Epithelial cell of proximal tubule (primary cell): ENCODE results near the gene DGUOK. TPM values are rescaled to one million over a fixed set of nuclear protein-coding genes. Genes with fewer than 3 reads are reported as not detected.
A peak's percentile ranks its signal among the peaks of the same experiment; 100 is the strongest.

Experiments
- DNase-seq: peaks from one replicate; pipeline ENCODE4 v3.0.0-alpha.2; 2011; ENCODE audit warnings: low read depth
- H3K4me3 ChIP-seq: 2 replicates; pipeline ENCODE4 v1.5.1; 2011; ENCODE audit warnings: low read depth, mild to moderate bottlenecking, low read length
- CTCF ChIP-seq: conservative IDR thresholded peaks from 2 replicates; pipeline ENCODE4 v1.5.1; 2012; ENCODE audit warnings: low read depth, mild to moderate bottlenecking, low read length
- total RNA-seq: library from RNA; depleted of rRNA; stranded (reverse); fragments of >200 nt; gene quantifications from 2 replicates; pipeline ENCODE4 v1.2.3, GENCODE V29; 2015

DGUOK gene
- total RNA-seq, 1 donor from 2014 or later, result 65.6 TPM

- no peak for DNase-seq
- no peak for TF ChIP-seq CTCF
- H3K4me3 ChIP-seq, result no peak overlapping the region
Measured at GRCh38 chr2:73952499-73953446, 26.1 kb downstream of the DGUOK start.

- peak; percentile 25 for TF ChIP-seq CTCF
- H3K4me3 ChIP-seq, result no peak overlapping the region
Measured at GRCh38 chr2:73956218-73956865, 29.7 kb downstream of the DGUOK start.

GRCh38 chr2:73961274-73961673 lies 34.6 kb downstream of the DGUOK start:
- no peak for DNase-seq
- no peak for TF ChIP-seq CTCF
- H3K4me3 ChIP-seq, result no peak overlapping the region

More at GRCh38 chr2:73956218-73956865, 29.7 kb downstream of the DGUOK start:
- no peak for DNase-seq

GRCh38 chr2:73961823-73962615 lies 35.3 kb downstream of the DGUOK start:
- no peak overlapping the region for H3K4me3 ChIP-seq
- no peak for TF ChIP-seq CTCF
- DNase-seq, result no peak

- no peak for DNase-seq
- H3K4me3 ChIP-seq, result no peak overlapping the region
- no peak for TF ChIP-seq CTCF
Measured at GRCh38 chr2:73962798-73963197, 36.1 kb downstream of the DGUOK start.

- TF ChIP-seq CTCF, result no peak
- no peak overlapping the region for H3K4me3 ChIP-seq
- DNase-seq, result no peak
Measured at GRCh38 chr2:73963385-73964120, 36.9 kb downstream of the DGUOK start.
